Measurements from ENCODE around the gene FOXA3. TPM values are rescaled to one million over a fixed set of nuclear protein-coding genes. Genes with fewer than 3 reads are reported as not detected.

FOXA3 gene
- polyA plus RNA-seq, 2 of the 4 experiments (the other 2 are of a cell fraction) = 1.6 to 5.3 TPM

- TF ChIP-seq ATOH8 (CRISPR knock-in tag; IDR thresholded peaks at IDR 0.05; ENCODE audit: low read depth) (peak; percentile 31; the same call in 1 of the 2 replicates), CBX8 (IDR thresholded peaks at IDR 0.05) (no peak), EHF (CRISPR knock-in tag; IDR thresholded peaks at IDR 0.05) (no peak), FOSB (CRISPR knock-in tag; IDR thresholded peaks at IDR 0.05) (no peak), USF2 (IDR thresholded peaks at IDR 0.05) (no peak), TP53 (CRISPR knock-in tag; IDR thresholded peaks at IDR 0.05) (no peak), MAZ (IDR thresholded peaks at IDR 0.05; ENCODE audit: borderline replicate concordance, low read depth, low read length) (0 out of 2 replicates have a peak, but pooled peaks have one; percentile 61), HOXA7 (CRISPR knock-in tag; IDR thresholded peaks at IDR 0.05) (no peak), EHMT2 (IDR thresholded peaks at IDR 0.05; ENCODE audit: low read depth) (no peak), FOSL2 (IDR thresholded peaks at IDR 0.05) (no peak), FOSL2 (CRISPR knock-in tag; IDR thresholded peaks at IDR 0.05) (no peak), ELK1 (IDR thresholded peaks at IDR 0.05; ENCODE audit: low read depth, low read length) (no peak), ZC3H11A (IDR thresholded peaks at IDR 0.05) (no peak), POLR2AphosphoS2 (conservative IDR thresholded peaks at IDR 0.05; ENCODE audit: low read length) (no peak), HDAC2 (IDR thresholded peaks at IDR 0.05) (no peak), SREBF2 (IDR thresholded peaks at IDR 0.05) (no peak), PHF8 (IDR thresholded peaks at IDR 0.05; ENCODE audit: borderline replicate concordance, low read depth) (peak; percentile 35; the same call in 1 of the 2 replicates), ZSCAN20 (CRISPR knock-in tag; IDR thresholded peaks at IDR 0.05) (no peak), ESRRA (IDR thresholded peaks at IDR 0.05; ENCODE audit: borderline replicate concordance, low read length) (no peak), CHD2 (IDR thresholded peaks at IDR 0.05; ENCODE audit: low read length, partially characterized antibody) (no peak), BHLHE40 (IDR thresholded peaks at IDR 0.05; ENCODE audit: low read depth, low read length) (no peak), REST (IDR thresholded peaks at IDR 0.05) (no peak), HEYL (CRISPR knock-in tag; IDR thresholded peaks at IDR 0.05) (no peak), RAD21 (conservative IDR thresholded peaks at IDR 0.05 in 1 of 2, IDR thresholded peaks at IDR 0.05 in 1 of 2) (no peak), JUNB (IDR thresholded peaks at IDR 0.05) (no peak), EP300 (IDR thresholded peaks at IDR 0.05) (no peak; a peak in 1 of 5 replicates), HOXB13 (CRISPR knock-in tag; IDR thresholded peaks at IDR 0.05; ENCODE audit: low read depth) (no peak; the same call in 1 of the 2 replicates), KDM1A (IDR thresholded peaks at IDR 0.05; ENCODE audit: low read depth) (no peak; the same call in 1 of the 2 replicates), NFE2L2 (conservative IDR thresholded peaks at IDR 0.05; ENCODE audit: low read length) (no peak), ZNF302 (CRISPR knock-in tag; IDR thresholded peaks at IDR 0.05) (no peak), MAFK (IDR thresholded peaks at IDR 0.05; ENCODE audit: partially characterized antibody) (no peak), RARB (CRISPR knock-in tag; IDR thresholded peaks at IDR 0.05) (no peak), SMC3 (IDR thresholded peaks at IDR 0.05) (peak; percentile 3; the same call in 1 of the 3 replicates), GATA3 (IDR thresholded peaks at IDR 0.05; ENCODE audit: borderline replicate concordance) (peak; percentile 6; the same call in 1 of the 2 replicates), RCOR1 (IDR thresholded peaks at IDR 0.05; ENCODE audit: low read depth, low read length) (peak; percentile 82; the same call in 1 of the 2 replicates)
- TF ChIP-seq, protein P1, sequence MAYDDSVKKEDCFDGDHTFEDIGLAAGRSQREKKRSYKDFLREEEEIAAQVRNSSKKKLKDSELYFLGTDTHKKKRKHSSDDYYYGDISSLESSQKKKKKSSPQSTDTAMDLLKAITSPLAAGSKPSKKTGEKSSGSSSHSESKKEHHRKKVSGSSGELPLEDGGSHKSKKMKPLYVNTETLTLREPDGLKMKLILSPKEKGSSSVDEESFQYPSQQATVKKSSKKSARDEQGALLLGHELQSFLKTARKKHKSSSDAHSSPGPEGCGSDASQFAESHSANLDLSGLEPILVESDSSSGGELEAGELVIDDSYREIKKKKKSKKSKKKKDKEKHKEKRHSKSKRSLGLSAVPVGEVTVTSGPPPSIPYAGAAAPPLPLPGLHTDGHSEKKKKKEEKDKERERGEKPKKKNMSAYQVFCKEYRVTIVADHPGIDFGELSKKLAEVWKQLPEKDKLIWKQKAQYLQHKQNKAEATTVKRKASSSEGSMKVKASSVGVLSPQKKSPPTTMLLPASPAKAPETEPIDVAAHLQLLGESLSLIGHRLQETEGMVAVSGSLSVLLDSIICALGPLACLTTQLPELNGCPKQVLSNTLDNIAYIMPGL (CRISPR knock-in tag; IDR thresholded peaks at IDR 0.05; ENCODE audit: borderline replicate concordance) = no peak
These were observed 21.7 kb downstream of the FOXA3 start, which contains the start of gene IRF2BP1 (continued) for GRCh38 chr19:45885556-45886426.
